ENCODE data around the gene MACROH2A1. TPM values are rescaled to one million over a fixed set of nuclear protein-coding genes. Genes with fewer than 3 reads are reported as not detected.

Gene MACROH2A1
- polyA plus RNA-seq, 3 donors, result 34.6 to 119 (median 81.0) TPM

DNA sequence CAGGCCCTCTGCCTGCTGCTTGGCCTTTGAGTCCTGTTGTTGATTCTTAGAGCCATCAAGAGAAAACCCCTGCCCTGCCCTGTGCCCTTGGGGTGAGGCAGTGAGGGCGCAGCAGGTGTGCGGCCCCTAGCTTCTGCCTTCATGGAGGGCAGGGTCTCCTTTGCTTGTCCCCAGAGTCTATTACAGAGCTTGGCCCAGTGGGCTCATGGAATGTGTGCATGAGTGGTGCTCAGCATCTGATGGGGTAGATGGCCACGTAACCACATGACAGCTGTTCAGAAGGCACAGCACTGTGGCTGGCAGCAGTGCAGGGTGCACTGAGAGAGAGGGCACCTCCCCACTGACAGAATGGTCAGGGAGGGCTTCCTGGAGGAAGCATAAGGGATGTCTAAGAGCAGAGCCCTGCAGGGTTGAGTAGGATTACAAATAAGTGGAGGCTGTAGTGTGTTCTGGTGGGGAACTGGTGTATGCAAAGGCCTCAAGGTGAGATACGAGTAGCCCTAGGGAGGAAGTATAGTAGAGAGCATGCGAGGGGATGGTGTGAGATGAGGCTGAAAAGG is 70.8 kb downstream of the MACROH2A1 start:
- H3K27ac ChIP-seq (ENCODE audit: low read depth, low read length), result no peak overlapping the region
- WGBS, 3 donors, result 93 to 98% (median 95%) methylated on average over 5 of the region's 5 CpGs

DNA sequence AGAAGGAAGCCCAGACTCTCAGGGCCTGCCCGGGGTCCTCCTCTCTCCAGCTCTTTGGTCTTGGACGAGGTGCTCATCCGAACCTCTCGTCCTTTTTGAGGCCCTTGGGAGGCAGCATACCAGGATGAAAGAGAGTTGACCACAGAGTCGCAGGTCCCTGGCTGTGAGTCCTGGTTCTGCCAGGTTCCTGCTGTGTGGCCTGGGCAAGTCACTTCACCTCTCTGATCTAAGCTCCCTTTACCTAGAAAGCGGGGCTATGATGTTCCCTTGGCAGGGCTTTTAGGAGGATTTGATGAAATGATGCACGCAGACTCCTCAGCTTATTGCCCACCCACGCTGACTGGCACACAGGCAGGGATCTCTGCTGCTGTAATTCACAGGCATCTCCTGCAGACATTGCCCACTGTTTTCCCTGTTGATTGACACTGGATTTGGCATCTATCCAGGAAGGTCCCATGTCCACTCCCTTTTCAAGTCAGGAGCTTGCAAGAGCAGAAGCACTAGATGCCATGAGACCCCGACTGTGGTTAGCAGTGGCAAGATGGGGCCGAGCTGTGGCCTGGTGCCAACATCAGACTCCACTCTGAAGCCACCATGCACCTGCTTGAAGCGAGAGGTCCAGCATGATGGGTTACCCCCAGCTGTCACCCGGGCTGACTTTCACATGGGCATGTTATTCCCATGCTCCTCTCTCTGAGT is 71.5 kb downstream of the MACROH2A1 start:
- 88 to 92% (median 90%) methylated on average over 12 of the region's 12 CpGs for WGBS, 3 donors
- H3K27ac ChIP-seq (ENCODE audit: low read depth, low read length), result no peak overlapping the region

DNA sequence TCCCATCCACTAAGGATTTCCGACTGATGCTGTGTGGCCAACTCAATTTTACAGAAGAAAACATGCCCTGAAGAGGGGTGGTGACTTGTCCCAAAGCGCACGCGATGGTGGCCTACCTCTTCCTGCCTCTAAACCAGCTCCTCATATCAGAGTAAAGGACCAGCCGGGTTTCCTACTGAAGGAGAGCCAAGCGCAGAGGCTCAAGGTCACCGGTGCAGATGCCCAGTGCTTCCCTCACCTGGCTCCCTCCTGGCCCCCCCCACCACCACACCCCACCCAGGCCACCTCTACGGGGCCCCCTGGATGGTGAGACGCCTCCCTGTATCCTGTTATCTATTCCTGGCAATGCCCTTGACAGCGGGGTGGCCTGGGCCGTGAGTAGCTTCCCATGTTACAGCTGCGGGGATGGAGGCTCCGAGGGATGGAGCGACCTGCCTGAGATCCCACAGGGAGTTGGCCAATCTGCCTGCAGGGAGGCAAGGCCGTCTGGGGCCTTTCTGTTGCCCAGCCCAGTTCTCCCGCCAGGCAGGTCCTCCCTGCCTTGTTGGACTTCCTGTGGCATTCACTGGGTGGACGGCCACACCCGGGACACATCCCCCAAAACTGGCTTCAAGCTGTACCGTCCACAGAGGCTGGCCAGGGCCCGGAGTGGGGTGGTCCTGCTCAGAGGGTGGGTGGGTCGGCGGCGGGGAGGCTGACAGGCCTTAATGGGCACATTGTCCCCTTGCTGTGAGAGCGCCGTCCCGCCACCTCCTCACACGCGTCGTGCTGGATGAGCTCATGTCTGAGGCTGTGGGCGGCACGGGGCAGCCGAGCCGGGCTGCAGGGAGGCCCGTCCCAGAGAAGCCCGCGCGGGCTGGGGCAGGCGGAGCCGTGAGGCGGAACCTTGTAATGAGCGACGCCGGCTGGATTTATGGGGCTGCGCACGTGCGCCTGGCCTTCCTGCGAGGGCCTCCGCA is 72.5 kb downstream of the MACROH2A1 start:
- no peak overlapping the region for H3K27ac ChIP-seq (ENCODE audit: low read depth, low read length)
- 76 to 90% (median 83%) methylated on average over 48 of the region's 48 CpGs for WGBS, 3 donors

DNA sequence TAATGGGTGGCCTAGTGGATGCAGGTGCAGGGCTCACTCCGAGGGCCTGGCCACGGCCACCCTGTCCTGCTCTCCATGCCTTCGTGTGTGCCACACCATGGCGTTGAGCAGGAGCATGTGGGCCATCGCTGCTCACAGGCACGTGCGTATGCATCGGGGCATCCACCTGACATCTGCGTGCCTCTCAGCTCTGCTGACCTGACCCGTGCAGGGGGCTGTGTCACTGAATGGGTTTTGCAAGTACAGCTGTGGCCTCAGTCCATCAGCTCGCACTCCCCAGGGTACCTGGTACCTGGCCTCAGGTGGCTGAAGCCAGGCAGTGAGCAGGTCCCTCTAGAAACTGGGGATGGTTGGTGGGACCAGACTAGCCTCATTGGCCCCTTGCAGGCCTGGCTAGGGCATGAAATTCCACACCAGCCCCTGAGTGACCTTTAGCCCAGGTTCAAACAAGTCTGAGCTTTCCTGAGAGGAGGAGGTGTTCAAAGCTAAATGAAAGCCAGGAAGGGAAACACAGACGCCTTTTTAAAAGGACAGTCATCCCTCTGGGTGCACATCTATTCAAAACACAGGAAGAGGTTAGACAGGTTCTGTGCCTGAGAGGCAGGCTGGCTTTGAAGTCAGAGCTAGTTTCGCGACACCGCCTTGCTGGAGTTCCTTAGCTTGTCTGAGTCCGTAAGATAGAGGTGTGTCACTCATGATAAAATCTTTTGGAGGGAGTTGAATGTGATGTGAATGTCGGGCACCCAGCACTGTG is 74.0 kb downstream of the MACROH2A1 start:
- 85 to 92% (median 90%) methylated on average over 17 of the region's 17 CpGs for WGBS, 3 donors
- H3K27ac ChIP-seq (ENCODE audit: low read depth, low read length), result no peak overlapping the region

DNA sequence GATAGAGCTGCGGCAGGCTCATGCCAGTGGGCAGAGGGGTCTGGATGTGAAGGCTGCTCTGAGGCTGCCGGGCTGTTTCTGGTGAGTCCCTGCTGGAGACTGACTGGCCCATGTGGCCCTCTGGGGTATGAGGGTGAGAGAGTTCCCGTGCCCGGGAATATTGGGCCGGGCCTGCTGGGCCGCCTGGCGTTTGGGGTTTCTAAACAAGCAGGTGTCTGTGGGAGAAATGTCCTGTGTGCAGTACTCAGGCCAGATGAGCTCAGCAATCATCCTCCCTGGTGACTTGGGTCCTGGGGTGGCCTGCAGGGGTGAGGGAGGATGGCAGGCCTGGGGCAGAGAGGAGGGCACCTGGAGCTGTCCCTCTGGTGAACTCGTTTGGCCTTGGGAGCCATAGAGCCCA is 74.9 kb downstream of the MACROH2A1 start:
- 79 to 93% (median 90%) methylated on average over 8 of the region's 8 CpGs for WGBS, 3 donors
- no peak overlapping the region for H3K27ac ChIP-seq (ENCODE audit: low read depth, low read length)

DNA sequence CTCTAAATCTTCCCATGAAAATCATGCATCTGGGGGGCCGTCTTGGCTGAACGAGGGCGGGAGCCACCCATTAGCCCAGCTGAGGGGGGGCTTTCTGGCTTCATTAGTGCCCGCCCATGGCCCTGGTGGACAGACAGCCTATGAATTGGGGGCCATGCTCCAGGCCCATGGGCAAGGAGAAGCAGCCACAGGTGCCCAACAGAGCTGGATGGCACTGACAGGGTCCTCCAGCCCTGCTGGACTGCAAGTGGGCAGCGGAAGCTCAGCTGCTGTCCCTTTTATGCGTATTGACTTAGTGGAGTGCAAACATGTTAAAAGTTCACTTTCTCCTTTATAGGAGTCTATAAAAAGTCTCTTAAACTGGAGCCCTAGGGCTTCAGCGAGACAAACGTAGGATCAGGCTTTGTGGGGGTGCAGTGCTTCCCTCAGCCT is 75.3 kb downstream of the MACROH2A1 start:
- H3K27ac ChIP-seq (ENCODE audit: low read depth, low read length), result no peak overlapping the region
- WGBS, 3 donors, result 86 to 92% (median 90%) methylated on average over 8 of the region's 8 CpGs

DNA sequence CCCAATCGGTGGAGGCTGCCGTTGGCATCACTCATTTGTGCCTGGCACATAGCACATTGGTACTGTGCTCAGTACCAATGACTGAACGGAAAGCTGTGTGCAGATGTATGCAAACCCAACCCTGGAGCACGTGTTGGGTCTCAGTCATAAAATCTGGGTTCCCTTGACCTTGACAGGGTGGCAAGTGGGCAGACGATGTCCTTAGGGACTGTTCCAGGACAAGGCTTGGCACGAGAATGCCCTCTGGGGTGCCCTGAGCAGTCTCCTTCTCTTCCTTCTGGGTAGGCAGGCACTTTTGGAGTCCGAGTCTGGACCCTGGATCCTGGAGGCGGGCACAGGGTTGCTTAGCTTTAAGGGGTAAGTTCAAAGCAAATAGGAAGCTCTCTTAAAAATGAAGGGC is 75.8 kb downstream of the MACROH2A1 start:
- H3K27ac ChIP-seq (ENCODE audit: low read depth, low read length), result no peak overlapping the region
- 84 to 93% (median 84%) methylated on average over 8 of the region's 8 CpGs for WGBS, 3 donors

DNA sequence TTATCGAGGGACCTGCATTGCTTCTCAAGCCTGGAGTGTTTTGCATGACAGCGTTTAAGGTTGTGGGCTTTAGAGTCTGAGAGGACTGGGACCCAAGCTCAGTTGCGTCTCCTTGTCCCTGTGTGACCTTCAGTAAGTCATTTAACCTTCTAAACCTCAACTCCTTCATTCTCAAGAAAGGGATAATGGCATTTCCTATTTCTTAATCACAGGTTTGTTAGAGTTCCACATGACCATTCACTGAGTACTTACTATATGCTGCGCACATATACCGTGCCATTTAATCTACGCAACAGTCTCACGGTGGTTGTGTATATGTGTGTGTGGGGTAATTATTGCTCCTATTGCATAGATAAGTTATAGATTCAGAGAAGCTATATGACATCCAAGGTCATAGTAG is 76.3 kb downstream of the MACROH2A1 start:
- H3K27ac ChIP-seq (ENCODE audit: low read depth, low read length), result no peak overlapping the region
- WGBS, 3 donors, result 91 to 96% (median 94%) methylated on average over 7 of the region's 7 CpGs

DNA sequence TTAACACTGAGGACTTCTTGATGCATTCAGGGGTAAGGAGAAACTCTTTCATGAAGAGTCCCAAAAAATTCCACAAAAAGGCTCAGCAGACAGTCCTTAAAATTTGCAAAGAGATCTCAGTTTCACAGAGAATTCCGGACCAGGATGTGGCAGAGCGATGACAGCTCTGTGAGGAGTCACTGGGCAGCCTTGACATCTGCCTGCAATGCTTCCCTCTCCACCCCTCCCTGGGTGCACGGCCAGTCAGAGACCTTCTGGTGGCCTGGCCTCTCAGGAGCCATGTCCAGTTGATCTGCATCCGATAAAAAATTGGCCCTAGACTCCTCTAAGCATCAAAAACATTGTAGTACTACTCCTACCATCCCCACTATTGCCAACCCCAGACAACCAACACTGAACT is 76.8 kb downstream of the MACROH2A1 start:
- H3K27ac ChIP-seq (ENCODE audit: low read depth, low read length), result no peak overlapping the region
- WGBS, 3 donors, result 85 to 90% (median 89%) methylated on average over 4 of the region's 4 CpGs

DNA sequence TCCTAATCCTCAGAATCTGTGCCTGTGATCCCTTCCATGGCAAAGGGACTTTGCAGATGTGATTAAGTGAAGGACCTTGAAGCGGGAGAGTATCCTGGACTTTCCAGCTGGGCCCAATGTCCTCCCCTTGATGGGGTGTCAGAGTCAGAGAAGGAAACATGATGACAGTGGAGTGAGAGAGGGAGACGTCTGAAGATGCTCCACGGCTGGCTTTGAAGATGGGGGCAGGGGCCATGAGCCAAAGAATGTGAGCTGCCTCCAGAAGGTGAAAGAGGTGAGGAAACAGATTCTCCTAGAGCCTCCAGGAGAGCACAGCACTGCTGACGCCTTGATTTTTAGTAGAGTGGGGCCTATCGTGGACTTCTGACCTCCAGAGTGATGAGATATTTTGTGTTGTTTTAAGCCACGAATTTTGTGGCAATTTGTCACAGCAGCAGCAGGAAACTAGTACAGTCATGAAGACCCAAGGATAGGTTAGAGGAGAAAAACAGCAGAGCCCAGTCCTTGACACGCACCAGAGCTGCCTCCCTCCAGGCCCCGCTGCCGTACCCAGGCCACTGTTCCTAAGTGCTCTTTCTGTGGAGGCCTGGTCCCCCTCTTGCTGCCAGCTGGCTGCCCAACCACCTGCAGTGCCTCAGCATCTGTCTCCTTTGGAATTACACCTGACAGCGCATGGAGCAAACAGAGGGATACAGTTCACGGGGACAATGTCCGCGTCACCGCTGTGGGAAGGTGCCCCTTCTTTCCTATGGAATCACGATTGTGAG is 78.1 kb downstream of the MACROH2A1 start:
- WGBS, 3 donors, result 84 to 88% (median 85%) methylated on average over 15 of the region's 15 CpGs
- H3K27ac ChIP-seq (ENCODE audit: low read depth, low read length), result no peak overlapping the region

DNA sequence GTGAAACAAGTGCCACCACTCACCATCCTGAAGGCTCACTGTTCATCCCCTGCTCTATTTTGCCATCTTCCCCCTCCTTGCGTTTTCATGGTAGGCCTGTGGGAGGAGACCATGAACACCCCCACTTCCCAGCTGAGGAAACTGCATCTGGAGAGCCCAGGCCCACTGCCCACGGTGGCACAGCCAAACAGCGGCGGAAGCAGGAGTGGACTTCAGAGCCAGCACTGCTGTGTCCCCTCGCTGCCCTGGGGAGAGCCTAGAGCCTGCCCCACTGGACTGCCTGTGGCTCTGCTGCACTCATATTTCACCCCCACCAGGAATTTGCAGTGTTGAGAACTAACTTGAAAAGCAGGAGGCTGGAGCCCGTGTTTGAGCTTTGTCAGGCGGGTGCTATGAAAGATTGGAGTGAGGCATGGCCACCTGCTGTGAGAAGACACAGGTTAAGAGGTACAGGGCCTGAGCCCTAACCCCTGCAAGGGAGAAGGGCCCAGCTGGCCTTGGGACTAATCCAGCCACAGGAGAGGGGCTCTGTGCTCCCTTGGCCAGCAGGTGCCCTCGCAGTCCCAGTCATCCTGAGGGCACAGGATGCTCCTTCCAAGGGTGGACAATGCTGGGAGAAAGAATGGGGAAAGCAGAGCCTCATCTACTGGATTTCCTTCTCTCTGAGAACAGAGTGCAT is 79.0 kb downstream of the MACROH2A1 start:
- 69 to 85% (median 78%) methylated on average over 8 of the region's 8 CpGs for WGBS, 3 donors
- no peak overlapping the region for H3K27ac ChIP-seq (ENCODE audit: low read depth, low read length)

DNA sequence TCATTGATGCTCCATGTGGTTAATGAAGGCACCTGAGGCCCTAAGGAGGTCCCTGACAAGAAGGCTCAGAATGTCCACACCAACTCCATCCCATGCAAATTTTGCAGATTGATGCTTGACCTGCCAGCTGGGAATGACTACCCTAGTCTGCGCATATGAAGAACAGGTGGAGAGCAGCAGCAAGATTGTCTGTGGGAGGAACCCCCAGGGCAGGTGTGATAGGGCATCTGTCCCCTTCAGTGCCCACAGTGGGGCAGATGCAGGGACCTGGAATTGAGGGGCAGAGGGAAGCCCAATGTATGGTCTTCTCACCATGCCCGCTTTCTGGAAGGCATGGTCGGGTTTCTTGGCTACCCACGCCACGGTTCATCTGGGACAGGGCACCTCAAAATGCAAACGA is 79.6 kb downstream of the MACROH2A1 start:
- WGBS, 3 donors, result 92 to 95% (median 94%) methylated on average over 6 of the region's 6 CpGs

DNA sequence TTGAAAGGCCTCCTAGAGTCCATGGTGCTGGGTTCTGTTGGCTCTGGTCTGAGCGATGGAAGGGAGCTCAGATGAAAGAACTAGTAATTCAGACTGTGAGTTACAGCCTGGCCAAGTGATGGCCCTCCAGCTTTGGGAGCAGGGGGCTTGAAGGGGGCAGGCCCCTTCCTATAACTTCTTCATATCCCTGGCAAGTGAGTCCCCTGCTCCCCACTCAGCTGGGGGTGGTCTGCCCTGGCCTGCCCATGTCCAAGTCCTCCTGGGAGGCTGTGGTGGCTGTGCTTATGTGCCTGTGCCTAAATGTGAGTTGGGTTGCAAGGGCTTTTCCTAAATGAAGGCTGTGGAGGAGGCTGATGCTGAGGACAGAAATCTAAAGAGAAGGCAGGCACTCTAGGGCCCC is 80.1 kb downstream of the MACROH2A1 start:
- H3K27ac ChIP-seq (ENCODE audit: low read depth, low read length), result no peak overlapping the region
- WGBS, 3 donors, result 88 to 93% (median 91%) methylated on average over 1 of the region's 1 CpG

More for the DNA sequence above, 79.6 kb downstream of the MACROH2A1 start:
- no peak overlapping the region for H3K27ac ChIP-seq (ENCODE audit: low read depth, low read length)

DNA sequence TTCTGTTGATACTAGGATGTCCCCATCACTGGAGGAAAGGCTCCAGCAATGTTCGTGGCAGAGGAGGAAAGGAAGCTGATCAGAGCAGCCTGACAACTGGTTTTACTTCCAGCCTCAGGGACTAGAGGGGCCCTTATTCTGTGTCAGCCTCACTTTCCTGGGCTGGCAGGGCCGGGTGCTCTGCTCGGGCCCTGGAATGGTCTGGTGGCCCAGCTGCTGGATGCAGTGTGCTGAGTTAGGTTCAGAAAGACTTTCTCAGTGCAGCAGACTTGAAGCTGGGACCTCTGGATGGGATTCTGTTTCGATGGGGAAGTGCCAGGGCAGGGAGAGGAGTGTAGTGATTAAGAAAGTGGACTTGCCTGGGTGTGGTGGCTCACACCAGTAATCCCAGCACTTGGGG is 81.0 kb downstream of the MACROH2A1 start:
- H3K27ac ChIP-seq (ENCODE audit: low read depth, low read length), result no peak overlapping the region
- WGBS, 3 donors, result 71 to 85% (median 83%) methylated on average over 4 of the region's 4 CpGs

DNA sequence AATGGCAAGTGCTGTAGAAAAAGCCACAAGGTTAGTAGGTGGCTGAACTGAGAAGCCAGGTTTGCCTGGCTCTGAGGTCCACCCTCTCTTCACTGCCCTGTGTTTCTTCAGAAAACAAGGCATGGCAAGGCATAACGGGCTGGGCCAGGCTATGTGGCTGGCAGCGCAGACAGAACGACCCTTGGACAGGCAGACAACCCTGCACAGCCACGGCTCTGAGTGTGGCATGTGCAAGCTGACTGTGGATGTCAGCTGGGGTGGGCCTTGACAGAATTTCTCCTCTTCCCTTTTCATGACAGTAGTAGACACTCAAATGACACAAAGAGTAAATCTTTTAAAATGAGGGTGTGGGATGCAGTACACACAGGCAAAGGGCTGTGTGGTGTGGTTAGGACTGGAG is 81.7 kb downstream of the MACROH2A1 start:
- WGBS, 3 donors, result 75 to 93% (median 81%) methylated on average over 4 of the region's 4 CpGs
- H3K27ac ChIP-seq (ENCODE audit: low read depth, low read length), result no peak overlapping the region

DNA sequence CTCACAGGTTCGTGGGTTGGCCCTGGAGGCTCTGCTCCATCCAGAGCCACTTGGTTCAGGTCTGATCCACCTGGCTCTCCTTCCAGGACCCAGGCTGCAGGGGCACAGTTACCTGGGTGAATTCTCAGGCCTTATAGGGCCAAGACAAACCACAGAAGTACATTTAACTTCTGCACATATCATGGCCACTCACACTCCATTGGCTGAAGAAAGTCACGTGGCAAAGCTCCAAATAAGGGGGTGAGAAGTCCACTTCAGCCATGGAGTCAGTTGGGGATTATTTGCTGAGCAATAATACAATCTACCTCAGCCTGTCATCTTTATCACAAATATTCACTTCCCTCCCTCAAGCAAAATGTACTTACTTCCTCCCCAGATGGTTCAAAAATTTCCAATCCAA is 83.6 kb downstream of the MACROH2A1 start:
- WGBS, 3 donors, result 68 to 82% (median 78%) methylated on average over 2 of the region's 2 CpGs
- no peak overlapping the region for H3K27ac ChIP-seq (ENCODE audit: low read depth, low read length)

DNA sequence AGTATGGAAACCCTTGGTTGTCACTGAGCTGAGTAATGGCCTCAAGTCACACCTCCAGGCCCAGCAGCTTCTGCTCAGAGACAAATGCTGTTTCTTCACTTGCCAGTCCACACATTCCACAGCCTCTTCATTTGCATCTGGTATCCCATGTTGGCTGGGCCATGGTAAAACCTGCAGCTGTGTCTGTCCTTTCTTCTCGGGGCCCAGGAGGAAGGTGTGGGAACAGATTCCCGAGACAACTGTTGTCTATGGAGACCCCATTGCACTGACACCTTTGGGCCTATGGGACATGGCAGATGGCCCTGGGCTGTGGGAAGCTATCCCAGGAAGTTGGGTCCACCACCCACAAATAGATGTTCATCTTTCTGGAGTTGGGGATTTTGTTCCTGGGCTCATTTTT is 85.1 kb downstream of the MACROH2A1 start:
- H3K27ac ChIP-seq (ENCODE audit: low read depth, low read length), result no peak overlapping the region
- WGBS, 3 donors, result 65 to 93% (median 74%) methylated on average over 2 of the region's 2 CpGs

All from adipose tissue (tissue), 3 donors.